CD4-positive, CD25-positive, alpha-beta regulatory T cell (primary cell): ENCODE measurements around the gene PLCB2. TPM values are rescaled to one million over a fixed set of nuclear protein-coding genes. Genes with fewer than 3 reads are reported as not detected.

ENCODE experiments used
- ATAC-seq, 2 donors: fragments of 150-1000 bp; cut with Tn5 transposase; one replicate each; pipeline ENCODE4 v1.10.0; 2021; ENCODE audit warnings: low read depth in 2 of 2, moderate number of reproducible peaks in 2 of 2, moderate library complexity in 1 of 2
- DNase-seq, 3 donors: peaks; one replicate each; pipeline versions ENCODE4 v3.0.0 to v3.0.0-alpha.2; 2012 to 2022; ENCODE audit warnings: mixed read lengths in 1 of 3
- H3K27ac ChIP-seq: one replicate; pipeline ENCODE4 v1.7.0; 2013; ENCODE audit warnings: mild to moderate bottlenecking, low read length; ENCODE audit not compliant: insufficient read depth, poor library complexity, severe bottlenecking
- H3K27me3 ChIP-seq: one replicate; pipeline ENCODE4 v1.7.0; 2013; ENCODE audit warnings: low read length; ENCODE audit not compliant: control insufficient read depth, insufficient read depth
- H3K36me3 ChIP-seq: one replicate; pipeline ENCODE4 v1.7.0; 2013; ENCODE audit warnings: mild to moderate bottlenecking, low read length, moderate library complexity; ENCODE audit not compliant: control insufficient read depth, insufficient read depth
- H3K4me1 ChIP-seq: 2 replicates; pipeline ENCODE4 v1.7.0; 2013; ENCODE audit warnings: mild to moderate bottlenecking, low read length; ENCODE audit not compliant: insufficient read depth, control insufficient read depth, poor library complexity, severe bottlenecking
- H3K4me3 ChIP-seq: one replicate; pipeline ENCODE4 v1.7.0; 2013; ENCODE audit warnings: low read depth, mild to moderate bottlenecking, low read length, moderate library complexity
- H3K9me3 ChIP-seq, 2 experiments: 1 replicate in 1 of 2; 2 replicates in 1 of 2; pipeline ENCODE4 v1.7.0; 2013; ENCODE audit warnings: low read length in 2 of 2, mild to moderate bottlenecking in 1 of 2, moderate library complexity in 1 of 2; ENCODE audit not compliant: control insufficient read depth in 2 of 2
- H3K27ac Mint-ChIP-seq, 3 donors: one replicate each; pipeline ENCODE4 v1.8.0; 2020 to 2022; ENCODE audit warnings: mild to moderate bottlenecking in 3 of 3, mixed read lengths in 3 of 3, moderate library complexity in 2 of 3
- H3K27me3 Mint-ChIP-seq: one replicate; pipeline ENCODE4 v1.8.0; 2022; ENCODE audit warnings: mild to moderate bottlenecking, mixed read lengths
- H3K36me3 Mint-ChIP-seq: one replicate; pipeline ENCODE4 v1.8.0; 2020; ENCODE audit warnings: mixed read lengths
- H3K4me1 Mint-ChIP-seq, 4 donors: one replicate each; pipeline ENCODE4 v1.8.0; 2020 to 2022; ENCODE audit warnings: mixed read lengths in 4 of 4, mild to moderate bottlenecking in 1 of 4
- H3K4me3 Mint-ChIP-seq, 4 donors: one replicate each; pipeline ENCODE4 v1.8.0; 2020 to 2022; ENCODE audit warnings: mild to moderate bottlenecking in 4 of 4, mixed read lengths in 4 of 4, moderate library complexity in 3 of 4
- H3K9me3 Mint-ChIP-seq, 7 donors: one replicate each; pipeline ENCODE4 v1.8.0; 2020 to 2022; ENCODE audit warnings: mixed read lengths in 7 of 7, mild to moderate bottlenecking in 3 of 7, moderate library complexity in 2 of 7
- polyA plus RNA-seq, 4 donors: library from polyadenylated mRNA; unstranded; fragments of 300-500 nt; fragmentation: Illumina TruSeq; gene quantifications; one replicate each; pipeline ENCODE4 v1.2.3, GENCODE V29; 2021
- total RNA-seq: library from RNA; stranded (reverse); gene quantifications from one replicate; pipeline ENCODE4 v1.2.3, GENCODE V29; 2022

Gene PLCB2, protein sequence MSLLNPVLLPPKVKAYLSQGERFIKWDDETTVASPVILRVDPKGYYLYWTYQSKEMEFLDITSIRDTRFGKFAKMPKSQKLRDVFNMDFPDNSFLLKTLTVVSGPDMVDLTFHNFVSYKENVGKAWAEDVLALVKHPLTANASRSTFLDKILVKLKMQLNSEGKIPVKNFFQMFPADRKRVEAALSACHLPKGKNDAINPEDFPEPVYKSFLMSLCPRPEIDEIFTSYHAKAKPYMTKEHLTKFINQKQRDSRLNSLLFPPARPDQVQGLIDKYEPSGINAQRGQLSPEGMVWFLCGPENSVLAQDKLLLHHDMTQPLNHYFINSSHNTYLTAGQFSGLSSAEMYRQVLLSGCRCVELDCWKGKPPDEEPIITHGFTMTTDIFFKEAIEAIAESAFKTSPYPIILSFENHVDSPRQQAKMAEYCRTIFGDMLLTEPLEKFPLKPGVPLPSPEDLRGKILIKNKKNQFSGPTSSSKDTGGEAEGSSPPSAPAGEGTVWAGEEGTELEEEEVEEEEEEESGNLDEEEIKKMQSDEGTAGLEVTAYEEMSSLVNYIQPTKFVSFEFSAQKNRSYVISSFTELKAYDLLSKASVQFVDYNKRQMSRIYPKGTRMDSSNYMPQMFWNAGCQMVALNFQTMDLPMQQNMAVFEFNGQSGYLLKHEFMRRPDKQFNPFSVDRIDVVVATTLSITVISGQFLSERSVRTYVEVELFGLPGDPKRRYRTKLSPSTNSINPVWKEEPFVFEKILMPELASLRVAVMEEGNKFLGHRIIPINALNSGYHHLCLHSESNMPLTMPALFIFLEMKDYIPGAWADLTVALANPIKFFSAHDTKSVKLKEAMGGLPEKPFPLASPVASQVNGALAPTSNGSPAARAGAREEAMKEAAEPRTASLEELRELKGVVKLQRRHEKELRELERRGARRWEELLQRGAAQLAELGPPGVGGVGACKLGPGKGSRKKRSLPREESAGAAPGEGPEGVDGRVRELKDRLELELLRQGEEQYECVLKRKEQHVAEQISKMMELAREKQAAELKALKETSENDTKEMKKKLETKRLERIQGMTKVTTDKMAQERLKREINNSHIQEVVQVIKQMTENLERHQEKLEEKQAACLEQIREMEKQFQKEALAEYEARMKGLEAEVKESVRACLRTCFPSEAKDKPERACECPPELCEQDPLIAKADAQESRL
- 305 TPM for total RNA-seq
- polyA plus RNA-seq: 10 to 100 TPM; 17.3 to 24.6 (median 19.8) TPM

DNA sequence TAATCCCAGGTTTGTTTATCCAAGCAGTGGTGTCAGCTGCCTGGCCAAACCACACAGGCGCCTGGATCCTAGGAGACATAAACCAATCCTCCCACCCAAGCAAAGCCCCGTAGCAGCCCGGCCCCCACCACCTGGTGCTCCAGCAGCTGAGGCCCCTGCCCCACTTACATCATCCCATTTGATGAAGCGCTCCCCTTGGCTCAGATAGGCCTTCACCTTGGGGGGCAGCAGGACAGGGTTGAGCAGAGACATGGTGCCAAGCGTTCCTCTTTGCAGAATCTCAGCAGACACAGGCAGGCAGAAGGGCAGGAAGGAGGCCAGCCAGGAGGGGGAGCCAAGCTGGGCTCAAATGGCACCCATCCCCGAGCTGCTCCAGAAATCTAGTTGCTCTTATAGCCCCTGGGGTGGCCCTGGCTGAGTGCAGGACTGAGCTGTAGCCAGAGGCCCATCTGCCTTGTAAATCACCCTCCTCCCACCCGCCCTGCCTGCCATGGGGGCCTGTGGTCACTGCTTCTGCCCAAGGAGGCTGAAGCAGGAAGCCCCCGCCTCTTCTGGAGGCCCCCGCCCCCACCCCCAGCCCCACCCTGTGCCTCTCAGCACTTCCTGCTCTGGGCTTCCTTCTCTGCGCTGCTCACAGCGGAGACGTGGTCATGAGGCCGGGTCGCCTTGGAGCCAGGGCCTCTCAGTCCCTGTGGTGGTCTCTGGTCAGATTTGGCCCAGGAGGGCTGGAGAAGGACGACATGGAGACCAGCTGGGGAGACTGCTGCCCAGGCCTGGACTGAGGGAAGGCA, at the start of gene PLCB2:
TSS of gene PLCB2 (minus strand) at position 515 of the 791 bp plus-strand sequence. CDS start at position 252, 263 bp downstream.
- peaks cover 12% of the 10 kb centered on the region for H3K36me3 ChIP-seq
- no peaks in the 10 kb centered on the region for H3K9me3 Mint-ChIP-seq
- peaks cover 19% of the 10 kb centered on the region for H3K36me3 Mint-ChIP-seq
- H3K27me3 ChIP-seq: no peaks in the 10 kb centered on the region
- peaks cover 35% of the 10 kb centered on the region for H3K4me1 ChIP-seq
- H3K27ac Mint-ChIP-seq: peak within 1 kb of the TSS; percentile 94 to 96 (median 96)
- H3K4me3 ChIP-seq: peak within 1 kb of the TSS; percentile 93
- peaks cover 9 to 61% (median 40%) of the 10 kb centered on the region in 4 donors for H3K4me1 Mint-ChIP-seq
- H3K27ac ChIP-seq: peak within 1 kb of the TSS; percentile 86
- H3K4me3 Mint-ChIP-seq: peak within 1 kb of the TSS; percentile 95 to 97 (median 96)
- no peaks in the 10 kb centered on the region for H3K9me3 ChIP-seq
- ATAC-seq (peak; percentile 79 to 80), DNase-seq (peak; percentile 58 to 85 (median 80))
- no peaks in the 10 kb centered on the region for H3K27me3 Mint-ChIP-seq

DNA sequence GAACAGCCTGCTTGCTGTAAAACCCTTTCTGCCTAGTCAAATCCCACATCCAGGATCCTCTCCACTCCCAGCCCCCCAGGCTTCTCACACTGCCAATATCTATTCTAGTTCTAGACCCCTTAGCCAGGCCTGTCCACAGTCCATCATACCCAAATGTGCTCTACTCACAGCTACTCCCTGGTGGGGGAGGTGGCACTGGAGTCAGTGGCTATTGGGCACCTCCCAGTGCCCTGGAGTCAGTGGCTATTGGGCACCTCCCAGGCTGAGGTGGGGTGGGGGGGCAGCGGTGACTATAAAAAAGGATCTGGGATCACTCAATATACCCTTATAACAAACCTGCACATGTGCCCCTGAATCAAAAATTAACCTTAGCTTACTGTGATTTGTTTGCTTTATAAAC, 49.5 kb upstream of the PLCB2 start:
- peaks cover 3% of the 10 kb centered on the region for H3K36me3 Mint-ChIP-seq
- H3K27ac Mint-ChIP-seq: no peak overlapping the region
- Histone ChIP-seq H3K27me3 (no peaks in the 10 kb centered on the region), H3K27ac (no peak overlapping the region), H3K9me3 (no peaks in the 10 kb centered on the region), H3K36me3 (no peaks in the 10 kb centered on the region), H3K4me1 (peaks cover 15% of the 10 kb centered on the region), H3K4me3 (peak overlapping the region; percentile 44)
- peak overlapping the region; percentile 15 to 92 (median 80) for H3K4me3 Mint-ChIP-seq
- H3K27me3 Mint-ChIP-seq: peaks cover 10% of the 10 kb centered on the region
- DNase-seq (no peak), ATAC-seq (no peak)
- peaks cover 0 to 1% (median 0%) of the 10 kb centered on the region in 7 donors for H3K9me3 Mint-ChIP-seq
- peaks cover 0 to 17% (median 8%) of the 10 kb centered on the region in 4 donors for H3K4me1 Mint-ChIP-seq

DNA sequence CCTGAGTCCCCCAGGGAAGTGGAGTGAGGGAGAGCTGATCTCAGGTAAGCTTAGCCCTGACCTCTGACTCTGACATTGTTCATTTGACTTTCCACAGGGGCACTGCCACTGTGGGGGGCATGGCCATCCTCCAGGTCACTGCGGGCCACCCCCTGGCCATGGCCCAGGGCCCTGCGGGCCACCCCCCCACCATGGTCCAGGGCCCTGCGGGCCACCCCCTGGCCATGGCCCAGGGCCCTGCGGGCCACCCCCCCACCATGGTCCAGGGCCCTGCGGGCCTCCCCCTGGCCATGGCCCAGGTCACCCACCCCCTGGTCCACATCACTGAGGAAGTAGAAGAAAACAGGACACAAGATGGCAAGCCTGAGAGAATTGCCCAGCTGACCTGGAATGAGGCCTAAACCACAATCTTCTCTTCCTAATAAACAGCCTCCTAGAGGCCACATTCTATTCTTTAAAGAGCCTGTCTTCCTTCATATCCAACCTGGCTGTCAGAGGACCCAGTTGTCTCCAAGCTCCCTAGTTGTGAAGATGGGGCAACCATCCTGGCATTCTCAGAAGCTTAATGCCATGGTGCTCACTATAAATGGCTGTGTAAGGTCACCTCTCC, 48.3 kb upstream of the PLCB2 start:
- peaks cover 10% of the 10 kb centered on the region for H3K27me3 Mint-ChIP-seq
- H3K4me1 Mint-ChIP-seq: peaks cover 0 to 14% (median 6%) of the 10 kb centered on the region in 4 donors
- H3K9me3 Mint-ChIP-seq: peaks cover 0 to 1% (median 0%) of the 10 kb centered on the region in 7 donors
- Histone ChIP-seq H3K27ac (no peak overlapping the region), H3K4me3 (no peak overlapping the region), H3K9me3 (no peaks in the 10 kb centered on the region), H3K36me3 (no peaks in the 10 kb centered on the region), H3K4me1 (peaks cover 15% of the 10 kb centered on the region), H3K27me3 (no peaks in the 10 kb centered on the region)
- DNase-seq (no peak), ATAC-seq (no peak)
- no peak overlapping the region for H3K27ac Mint-ChIP-seq
- peak overlapping the region in 2 of 4 donors; percentile 22 to 74 for H3K4me3 Mint-ChIP-seq
- H3K36me3 Mint-ChIP-seq: no peaks in the 10 kb centered on the region

DNA sequence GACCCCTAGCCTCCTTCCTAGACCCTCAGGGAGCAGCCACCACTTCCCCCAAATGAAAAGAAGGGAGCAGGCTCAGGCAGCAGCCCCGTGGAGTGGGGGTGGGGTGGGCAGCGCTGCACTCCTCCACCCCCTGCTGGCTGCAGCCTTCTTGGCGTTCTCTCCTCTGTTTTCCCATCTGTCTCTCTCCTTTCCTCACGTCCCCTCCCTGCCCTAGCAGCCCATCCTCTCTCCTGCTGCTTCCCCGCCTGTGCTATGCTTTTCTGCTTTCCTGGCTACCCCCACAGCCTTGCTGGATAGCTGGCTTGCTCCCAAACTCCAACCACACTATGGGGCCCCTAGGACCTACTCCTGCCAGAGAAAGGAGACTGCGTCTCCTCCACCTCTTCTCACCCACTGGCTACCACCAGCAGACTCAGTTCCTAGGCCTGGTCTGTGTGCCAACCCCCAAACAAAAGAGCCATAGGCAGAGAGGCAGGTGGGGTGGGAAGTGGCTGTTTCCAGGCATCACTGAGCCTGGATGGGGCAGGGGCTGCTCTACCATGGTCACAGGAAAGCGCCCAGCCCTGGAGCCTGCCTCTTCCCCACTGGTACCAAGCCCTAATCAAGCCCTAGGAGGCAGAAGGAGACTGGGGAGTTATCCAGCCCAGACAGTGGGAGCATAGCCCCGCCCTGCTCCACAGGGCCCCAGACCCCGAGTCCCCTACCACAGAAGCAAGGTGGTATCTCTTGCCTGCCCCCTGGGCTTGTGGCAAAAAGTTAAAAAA, 46.9 kb upstream of the PLCB2 start:
- H3K36me3 ChIP-seq: no peaks in the 10 kb centered on the region
- peaks cover 15% of the 10 kb centered on the region for H3K4me1 ChIP-seq
- Mint-ChIP-seq H3K4me3 (no peak overlapping the region), H3K4me1 (peaks cover 0 to 14% (median 6%) of the 10 kb centered on the region in 4 donors), H3K9me3 (peaks cover 0 to 1% (median 0%) of the 10 kb centered on the region in 7 donors), H3K27me3 (peaks cover 10% of the 10 kb centered on the region), H3K27ac (no peak overlapping the region), H3K36me3 (no peaks in the 10 kb centered on the region)
- ATAC-seq (no peak), DNase-seq (no peak)
- no peak overlapping the region for H3K27ac ChIP-seq
- H3K9me3 ChIP-seq: no peaks in the 10 kb centered on the region
- H3K4me3 ChIP-seq: no peak overlapping the region
- H3K27me3 ChIP-seq: no peaks in the 10 kb centered on the region

DNA sequence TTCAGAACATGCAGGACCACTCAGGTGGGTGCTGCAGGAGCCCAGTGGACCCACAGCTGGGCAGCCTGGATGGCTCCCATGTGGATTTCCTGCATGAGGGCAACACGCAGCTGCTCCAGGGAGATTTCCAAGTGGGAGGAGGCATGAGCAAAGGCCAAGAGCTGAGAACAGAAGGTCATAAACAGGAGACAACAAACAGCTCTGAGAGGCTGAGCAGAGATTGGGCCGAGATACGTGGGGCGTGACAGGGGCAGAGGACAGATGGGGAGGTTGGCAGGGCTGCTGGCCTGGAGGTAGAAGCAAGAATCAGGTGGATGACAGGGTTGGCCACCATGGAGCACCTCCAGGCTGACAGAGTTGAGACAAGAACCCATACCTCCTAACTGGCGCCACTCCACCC, 46.0 kb upstream of the PLCB2 start:
- H3K4me1 ChIP-seq: peaks cover 11% of the 10 kb centered on the region
- ATAC-seq (no peak), DNase-seq (no peak)
- no peaks in the 10 kb centered on the region for H3K9me3 ChIP-seq
- Mint-ChIP-seq H3K9me3 (peaks cover 0 to 1% (median 0%) of the 10 kb centered on the region in 7 donors), H3K27me3 (peaks cover 10% of the 10 kb centered on the region), H3K27ac (no peak overlapping the region), H3K36me3 (no peaks in the 10 kb centered on the region), H3K4me1 (peaks cover 0 to 10% (median 5%) of the 10 kb centered on the region in 4 donors), H3K4me3 (no peak overlapping the region)
- H3K4me3 ChIP-seq: no peak overlapping the region
- no peaks in the 10 kb centered on the region for H3K27me3 ChIP-seq
- no peak overlapping the region for H3K27ac ChIP-seq
- no peaks in the 10 kb centered on the region for H3K36me3 ChIP-seq

DNA sequence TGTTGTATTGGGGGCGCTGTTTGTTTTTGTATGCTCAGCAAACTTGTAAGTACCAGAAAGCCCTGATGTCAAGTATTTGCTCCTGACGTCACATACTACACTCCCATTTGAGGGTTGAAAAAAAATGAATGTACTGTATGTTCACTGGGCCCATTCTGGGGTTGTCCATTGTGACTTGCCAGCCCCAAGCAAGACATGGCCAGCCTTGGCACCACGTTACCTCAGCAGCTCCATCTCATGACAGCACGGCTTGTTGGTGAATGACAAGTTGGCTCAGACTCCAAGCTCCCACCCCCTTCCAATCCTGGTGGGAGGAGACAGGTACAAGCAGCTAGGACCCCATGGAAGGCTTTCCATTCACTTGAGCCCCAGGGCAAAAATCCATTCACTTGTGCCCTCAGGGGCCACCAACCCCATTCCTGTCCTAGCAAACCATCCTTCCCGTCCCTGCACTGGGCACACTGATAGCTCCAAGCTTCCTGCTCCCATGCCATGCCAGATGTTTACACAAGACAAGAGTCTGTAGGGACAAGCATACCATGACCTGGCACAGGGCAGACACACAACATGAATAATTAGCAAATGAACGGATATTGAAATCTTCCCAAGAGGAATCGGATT, 44.7 kb upstream of the PLCB2 start:
- H3K27me3 ChIP-seq: no peaks in the 10 kb centered on the region
- no peak for DNase-seq
- H3K4me3 ChIP-seq: no peak overlapping the region
- Mint-ChIP-seq H3K4me1 (peaks cover 0 to 7% (median 2%) of the 10 kb centered on the region in 4 donors), H3K9me3 (peaks cover 0 to 1% (median 0%) of the 10 kb centered on the region in 7 donors), H3K27ac (no peak overlapping the region), H3K36me3 (no peaks in the 10 kb centered on the region), H3K4me3 (no peak overlapping the region), H3K27me3 (peaks cover 10% of the 10 kb centered on the region)
- H3K27ac ChIP-seq: no peak overlapping the region
- no peak for ATAC-seq
- no peaks in the 10 kb centered on the region for H3K36me3 ChIP-seq
- no peaks in the 10 kb centered on the region for H3K9me3 ChIP-seq
- no peaks in the 10 kb centered on the region for H3K4me1 ChIP-seq
